ENCODE data around the gene SHANK1.

SHANK1 gene

DNA sequence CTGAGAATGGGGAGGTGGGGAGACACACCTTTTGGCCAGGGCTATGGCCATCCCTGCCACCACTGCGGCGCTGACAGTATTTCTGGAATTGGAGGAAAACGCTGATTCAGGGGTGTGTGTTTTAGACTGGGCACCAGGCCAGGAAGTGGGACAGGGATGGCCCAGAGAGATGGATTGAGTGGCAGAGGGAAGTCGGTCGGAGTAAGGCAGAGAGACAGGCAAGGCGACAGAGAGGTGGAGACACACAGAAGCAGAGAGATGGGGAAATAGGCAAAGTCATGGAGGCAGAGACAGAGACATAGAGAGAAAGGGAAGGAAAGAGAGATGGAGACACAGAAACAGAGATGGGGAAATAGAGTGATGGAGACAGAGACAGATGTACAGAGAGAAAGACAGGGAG is 74.5 kb downstream of the SHANK1 start:
- Histone ChIP-seq H3K27ac (no peak overlapping the region), H3K36me3 (replicated peaks) (no peaks in the 10 kb centered on the region), H3K4me3 (ENCODE audit: low read depth, low read length) (no peak overlapping the region), H3K27me3 (replicated peaks) (peaks cover 3% of the 10 kb centered on the region)
- in situ Hi-C loops (cut with HindIII; ENCODE audit: low pct_ligation_motif_present, low sequenced_read_pairs): no loop called here
- no peak for DNase-seq
- TF ChIP-seq, protein P1, sequence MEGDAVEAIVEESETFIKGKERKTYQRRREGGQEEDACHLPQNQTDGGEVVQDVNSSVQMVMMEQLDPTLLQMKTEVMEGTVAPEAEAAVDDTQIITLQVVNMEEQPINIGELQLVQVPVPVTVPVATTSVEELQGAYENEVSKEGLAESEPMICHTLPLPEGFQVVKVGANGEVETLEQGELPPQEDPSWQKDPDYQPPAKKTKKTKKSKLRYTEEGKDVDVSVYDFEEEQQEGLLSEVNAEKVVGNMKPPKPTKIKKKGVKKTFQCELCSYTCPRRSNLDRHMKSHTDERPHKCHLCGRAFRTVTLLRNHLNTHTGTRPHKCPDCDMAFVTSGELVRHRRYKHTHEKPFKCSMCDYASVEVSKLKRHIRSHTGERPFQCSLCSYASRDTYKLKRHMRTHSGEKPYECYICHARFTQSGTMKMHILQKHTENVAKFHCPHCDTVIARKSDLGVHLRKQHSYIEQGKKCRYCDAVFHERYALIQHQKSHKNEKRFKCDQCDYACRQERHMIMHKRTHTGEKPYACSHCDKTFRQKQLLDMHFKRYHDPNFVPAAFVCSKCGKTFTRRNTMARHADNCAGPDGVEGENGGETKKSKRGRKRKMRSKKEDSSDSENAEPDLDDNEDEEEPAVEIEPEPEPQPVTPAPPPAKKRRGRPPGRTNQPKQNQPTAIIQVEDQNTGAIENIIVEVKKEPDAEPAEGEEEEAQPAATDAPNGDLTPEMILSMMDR (IDR thresholded peaks at IDR 0.05; ENCODE audit: low read depth, low read length, missing control alignments): no peak

DNA sequence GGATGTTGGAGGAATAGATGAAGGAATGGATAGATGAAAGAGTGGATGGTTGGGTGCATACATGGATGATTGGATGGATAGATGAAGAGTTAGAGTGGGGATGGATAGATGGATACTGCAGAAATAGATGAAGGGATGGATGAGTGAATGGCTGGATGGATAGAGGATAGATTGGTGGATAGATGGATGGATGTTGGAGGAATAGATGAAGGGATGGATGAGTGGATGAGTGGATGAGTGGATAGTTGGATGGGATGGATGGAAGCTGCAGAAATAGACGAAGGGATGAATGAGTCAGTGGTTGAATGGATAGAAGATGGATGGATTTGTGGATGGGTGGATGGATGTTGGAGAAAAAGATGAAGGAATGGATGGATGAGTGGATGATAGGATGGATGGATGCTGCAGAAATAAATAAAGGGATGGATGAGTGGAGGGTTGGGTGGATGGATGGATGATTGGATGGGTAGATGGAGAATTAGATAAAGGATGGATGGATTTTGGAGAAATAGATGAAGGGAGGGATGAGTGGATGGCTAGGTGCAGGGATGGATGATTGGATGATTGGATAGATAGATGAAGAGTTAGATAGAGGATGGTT is 75.2 kb downstream of the SHANK1 start:
- no peak overlapping the region for H3K4me3 ChIP-seq (ENCODE audit: low read depth, low read length)
- TF ChIP-seq, protein P1 (IDR thresholded peaks at IDR 0.05; ENCODE audit: low read depth, low read length, missing control alignments): no peak
- no peaks in the 10 kb centered on the region for H3K36me3 ChIP-seq (replicated peaks)
- no peak overlapping the region for H3K27ac ChIP-seq
- in situ Hi-C loops (cut with HindIII; ENCODE audit: low pct_ligation_motif_present, low sequenced_read_pairs): no loop called here
- no peak for DNase-seq
- H3K27me3 ChIP-seq (replicated peaks): peaks cover 10% of the 10 kb centered on the region

DNA sequence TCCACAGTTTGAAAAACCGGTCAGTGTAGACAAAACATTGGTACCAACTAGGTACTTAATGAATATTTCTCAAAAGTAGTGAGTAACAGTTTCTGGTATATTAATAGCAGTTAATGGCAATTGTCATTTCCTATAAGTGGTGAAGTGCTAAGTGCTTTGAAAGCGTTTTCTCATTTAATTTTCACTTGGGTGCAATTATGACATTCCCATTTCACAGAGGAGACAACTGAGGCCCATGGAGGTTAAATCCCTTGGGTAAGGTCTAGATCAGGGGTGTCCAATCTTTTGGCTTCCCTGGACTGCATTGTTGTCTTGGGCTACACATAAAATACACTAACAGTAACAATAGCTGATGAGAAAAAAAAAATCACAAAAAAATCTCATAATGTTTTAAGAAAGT is 79.2 kb downstream of the SHANK1 start:
- in situ Hi-C loops (cut with HindIII; ENCODE audit: low pct_ligation_motif_present, low sequenced_read_pairs): no loop called here
- TF ChIP-seq, protein P1 (IDR thresholded peaks at IDR 0.05; ENCODE audit: low read depth, low read length, missing control alignments): no peak
- H3K4me3 ChIP-seq (ENCODE audit: low read depth, low read length): no peak overlapping the region
- no peaks in the 10 kb centered on the region for H3K36me3 ChIP-seq (replicated peaks)
- no peak overlapping the region for H3K27ac ChIP-seq
- no peak for DNase-seq
- H3K27me3 ChIP-seq (replicated peaks): peaks cover 24% of the 10 kb centered on the region

DNA sequence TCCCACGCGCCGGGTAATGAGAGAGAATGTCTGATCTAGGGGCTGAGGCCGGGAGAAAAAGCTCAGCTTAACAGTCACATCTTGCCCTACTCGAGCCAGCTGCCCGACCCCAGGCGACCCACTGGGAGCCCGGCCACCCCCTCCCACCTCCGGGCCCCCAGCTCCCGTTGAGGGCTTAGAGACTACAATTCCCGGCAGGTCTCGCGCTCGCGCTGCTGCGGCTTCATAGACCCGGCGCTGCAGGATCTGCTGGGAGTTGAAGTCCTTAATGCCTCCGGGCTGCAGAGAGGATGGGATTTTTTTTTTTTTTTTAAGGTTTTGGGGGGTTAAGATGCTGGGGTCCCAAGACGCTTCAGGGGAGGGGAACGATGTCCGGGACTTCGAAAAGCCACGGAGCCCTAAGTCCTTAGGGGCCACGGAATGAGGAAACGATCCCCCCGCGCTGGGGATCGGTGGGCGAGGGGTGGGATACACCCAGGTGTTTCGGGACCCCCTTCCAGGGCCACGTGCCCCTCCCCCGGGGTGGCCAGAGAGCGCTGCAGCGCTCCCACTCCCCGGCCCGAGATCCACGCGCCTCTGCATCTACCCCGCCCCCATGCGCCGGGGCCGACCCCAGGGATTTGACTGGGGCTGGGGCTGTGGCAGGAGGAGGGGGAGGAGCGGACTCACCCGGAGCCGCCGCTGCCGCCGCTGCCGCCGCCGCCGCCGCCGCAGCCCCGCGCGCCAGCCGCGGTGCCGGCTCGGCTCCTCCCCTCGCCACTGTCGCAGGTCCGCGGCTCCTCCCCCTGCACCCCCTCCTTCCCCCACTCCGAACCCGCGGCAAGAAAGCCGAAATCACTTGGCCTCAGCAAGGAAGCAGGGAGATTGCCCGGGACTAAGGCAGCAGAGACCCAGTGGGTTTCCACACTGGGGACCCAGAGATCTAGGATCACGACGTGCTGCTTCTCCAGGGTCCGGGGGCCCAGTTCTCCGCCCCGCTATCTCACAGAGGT is 80.2 kb downstream of the SHANK1 start, which contains the start of gene SYT3:
TSS of gene SYT3 (minus strand) at position 761 of the 992 bp plus-strand sequence. CDS start 2,470 bp downstream, outside the sequence.
- H3K4me3 ChIP-seq (ENCODE audit: low read depth, low read length): peak within 1 kb of the TSS; percentile 40
- TF ChIP-seq, protein P1 (IDR thresholded peaks at IDR 0.05; ENCODE audit: low read depth, low read length, missing control alignments): no peak
- H3K36me3 ChIP-seq (replicated peaks): no peaks in the 10 kb centered on the region
- H3K27ac ChIP-seq: no peak within 1 kb of the TSS
- in situ Hi-C loops (cut with HindIII; ENCODE audit: low pct_ligation_motif_present, low sequenced_read_pairs): no loop called here
- DNase-seq: peak; percentile 29
- H3K27me3 ChIP-seq (replicated peaks): peaks cover 24% of the 10 kb centered on the region

DNA sequence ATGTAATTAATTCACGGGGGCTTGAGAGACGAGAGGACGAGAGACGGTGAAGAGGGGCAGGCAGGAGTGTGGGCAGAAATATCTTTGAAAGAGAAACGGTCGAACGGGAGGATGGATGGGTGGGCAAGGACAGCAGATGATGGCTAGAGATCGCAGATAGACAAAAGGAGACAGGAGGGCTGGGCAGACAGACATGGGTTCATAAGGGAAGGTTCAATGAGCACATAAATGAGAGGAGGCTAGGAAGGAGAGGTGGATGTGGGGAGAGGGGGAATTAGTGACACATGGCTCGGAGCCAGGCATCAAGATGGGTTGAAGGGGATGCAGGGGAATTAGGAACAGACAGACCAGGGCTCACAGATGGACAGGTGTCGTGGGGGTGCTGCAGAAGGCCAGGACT is 81.0 kb downstream of the SHANK1 start:
- no peak overlapping the region for H3K4me3 ChIP-seq (ENCODE audit: low read depth, low read length)
- no peaks in the 10 kb centered on the region for H3K36me3 ChIP-seq (replicated peaks)
- TF ChIP-seq, protein P1 (IDR thresholded peaks at IDR 0.05; ENCODE audit: low read depth, low read length, missing control alignments): no peak
- no peak for DNase-seq
- no peak overlapping the region for H3K27ac ChIP-seq
- in situ Hi-C loops (cut with HindIII; ENCODE audit: low pct_ligation_motif_present, low sequenced_read_pairs): no loop called here
- peaks cover 24% of the 10 kb centered on the region for H3K27me3 ChIP-seq (replicated peaks)

Data from brain microvascular endothelial cell (primary cell).